Measurements from ENCODE around the gene ALOX5AP.
"Not testable (repeated sequence)": the region's sequence is repeated elsewhere in the genome, so short reads cannot be mapped to it uniquely, and the experiment has no call there.

DNA sequence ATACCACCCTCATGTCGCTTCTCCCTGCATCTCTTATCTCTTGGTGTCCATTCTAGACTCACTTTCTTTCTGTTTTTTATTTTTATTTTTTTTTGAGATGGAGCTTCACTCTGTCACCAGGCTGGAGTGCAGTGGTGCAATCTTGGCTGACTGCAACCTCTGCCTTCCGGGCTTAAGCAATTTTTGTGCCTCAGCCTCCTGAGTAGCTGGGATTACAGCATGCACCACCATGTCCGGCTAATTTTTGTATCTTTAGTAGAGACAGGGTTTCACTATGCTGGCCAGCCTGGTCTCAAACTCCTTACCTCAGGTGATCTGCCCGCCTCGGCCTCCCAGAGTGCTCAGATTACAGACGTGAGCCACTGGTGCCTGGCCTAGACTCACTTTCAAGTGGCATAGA, 12.5 kb downstream of the ALOX5AP start:
- TF ChIP-seq, protein P1, sequence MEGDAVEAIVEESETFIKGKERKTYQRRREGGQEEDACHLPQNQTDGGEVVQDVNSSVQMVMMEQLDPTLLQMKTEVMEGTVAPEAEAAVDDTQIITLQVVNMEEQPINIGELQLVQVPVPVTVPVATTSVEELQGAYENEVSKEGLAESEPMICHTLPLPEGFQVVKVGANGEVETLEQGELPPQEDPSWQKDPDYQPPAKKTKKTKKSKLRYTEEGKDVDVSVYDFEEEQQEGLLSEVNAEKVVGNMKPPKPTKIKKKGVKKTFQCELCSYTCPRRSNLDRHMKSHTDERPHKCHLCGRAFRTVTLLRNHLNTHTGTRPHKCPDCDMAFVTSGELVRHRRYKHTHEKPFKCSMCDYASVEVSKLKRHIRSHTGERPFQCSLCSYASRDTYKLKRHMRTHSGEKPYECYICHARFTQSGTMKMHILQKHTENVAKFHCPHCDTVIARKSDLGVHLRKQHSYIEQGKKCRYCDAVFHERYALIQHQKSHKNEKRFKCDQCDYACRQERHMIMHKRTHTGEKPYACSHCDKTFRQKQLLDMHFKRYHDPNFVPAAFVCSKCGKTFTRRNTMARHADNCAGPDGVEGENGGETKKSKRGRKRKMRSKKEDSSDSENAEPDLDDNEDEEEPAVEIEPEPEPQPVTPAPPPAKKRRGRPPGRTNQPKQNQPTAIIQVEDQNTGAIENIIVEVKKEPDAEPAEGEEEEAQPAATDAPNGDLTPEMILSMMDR (IDR thresholded peaks at IDR 0.05; ENCODE audit: low read depth, low read length), result not testable (repeated sequence)
- not testable (repeated sequence) for TF ChIP-seq EZH2phosphoT487 (IDR thresholded peaks at IDR 0.05; ENCODE audit: low read depth)
